GM19099 (cell line): ENCODE data around the gene MRM3.

Experiments
- POLR2A ChIP-seq: IDR thresholded peaks from 3 replicates; pipeline ENCODE4 v1.6.1; 2011; ENCODE audit warnings: low read depth; ENCODE audit not compliant: insufficient read length; ENCODE audit errors: extremely low read depth

The MRM3 gene

GRCh38 chr17:807523-808294 lies 25.6 kb downstream of the MRM3 start:
- no peak for TF ChIP-seq POLR2A

DNA sequence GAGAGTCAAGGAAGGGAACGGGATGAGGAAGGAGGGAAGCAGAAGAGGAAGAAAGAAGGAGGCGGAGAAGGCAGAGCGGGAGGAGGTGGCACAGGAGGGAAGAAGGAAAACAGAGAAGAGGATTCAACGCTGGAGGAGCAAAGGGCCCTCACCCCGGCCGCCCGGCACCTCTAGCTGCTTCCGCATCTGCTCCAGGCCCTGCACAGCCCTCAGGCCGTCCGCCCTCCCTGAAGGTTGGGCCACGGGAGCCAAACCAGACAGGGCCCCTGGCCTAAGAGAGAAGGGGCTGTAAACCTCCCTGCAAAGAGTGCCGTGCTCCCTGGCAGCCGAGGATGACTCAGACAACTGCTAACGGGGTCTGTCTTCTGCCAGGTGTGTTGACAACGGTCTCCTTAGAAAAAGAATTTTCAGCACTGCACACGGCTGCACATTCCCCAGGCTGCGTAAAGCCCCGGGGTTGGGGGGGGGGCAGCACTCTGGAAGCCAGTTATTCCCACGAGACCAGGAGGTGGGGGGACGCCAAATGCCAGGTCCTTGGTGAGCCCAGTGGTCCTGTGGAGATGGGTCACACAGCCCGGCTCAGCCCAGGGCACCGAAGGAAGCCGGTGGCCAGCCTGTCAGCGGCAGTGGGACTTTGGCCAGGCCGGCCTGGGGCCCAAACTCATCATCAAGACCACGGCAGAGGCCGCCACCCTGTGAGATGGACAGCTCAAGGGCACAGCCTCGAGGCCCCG lies 29.1 kb downstream of the MRM3 start:
- TF ChIP-seq POLR2A, result no peak

GRCh38 chr17:812638-813204 lies 30.6 kb downstream of the MRM3 start:
- TF ChIP-seq POLR2A, result no peak

GRCh38 chr17:814371-814770 lies 32.2 kb downstream of the MRM3 start:
- no peak for TF ChIP-seq POLR2A

GRCh38 chr17:819251-819650 lies 37.1 kb downstream of the MRM3 start:
- TF ChIP-seq POLR2A, result no peak

DNA sequence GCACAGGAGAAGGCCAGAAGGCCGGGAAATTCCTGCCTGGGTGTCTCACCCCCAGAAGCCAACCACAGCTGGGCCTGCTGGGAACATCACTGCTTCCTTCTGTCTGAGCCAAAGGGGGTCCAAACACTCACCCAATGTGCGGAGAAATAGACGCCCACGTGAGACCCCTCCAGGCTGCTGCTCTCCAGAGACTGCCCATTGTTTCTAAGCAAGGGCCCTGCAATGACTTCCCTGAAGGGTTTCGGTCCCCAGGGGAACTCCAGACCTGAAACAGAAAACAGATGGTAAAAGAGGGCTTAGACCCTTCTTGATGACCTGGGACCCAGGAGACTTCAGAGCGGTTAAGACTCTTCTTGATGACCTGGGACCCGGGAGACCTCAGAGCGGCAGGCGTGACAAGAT lies 41.3 kb downstream of the MRM3 start:
- TF ChIP-seq POLR2A, result no peak

DNA sequence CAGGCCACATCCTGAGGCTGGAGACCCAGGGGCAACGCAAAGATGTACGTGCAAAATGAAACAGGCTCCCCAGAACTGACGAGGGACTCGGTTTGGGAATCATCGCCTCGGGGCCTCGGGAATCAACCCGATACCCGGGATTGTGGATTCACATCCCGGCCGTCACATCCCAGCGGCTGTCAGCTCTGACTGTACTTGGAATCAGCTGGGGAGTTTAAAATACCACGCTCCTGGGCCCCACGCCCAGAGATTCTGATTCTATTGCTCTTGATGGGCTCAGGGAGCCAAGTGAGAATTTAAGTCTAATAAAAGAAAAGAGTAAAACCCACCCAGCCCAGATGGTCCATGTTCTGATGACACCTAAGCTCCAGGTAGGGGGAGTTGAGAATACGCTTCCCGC lies 42.2 kb downstream of the MRM3 start:
- TF ChIP-seq POLR2A, result no peak

DNA sequence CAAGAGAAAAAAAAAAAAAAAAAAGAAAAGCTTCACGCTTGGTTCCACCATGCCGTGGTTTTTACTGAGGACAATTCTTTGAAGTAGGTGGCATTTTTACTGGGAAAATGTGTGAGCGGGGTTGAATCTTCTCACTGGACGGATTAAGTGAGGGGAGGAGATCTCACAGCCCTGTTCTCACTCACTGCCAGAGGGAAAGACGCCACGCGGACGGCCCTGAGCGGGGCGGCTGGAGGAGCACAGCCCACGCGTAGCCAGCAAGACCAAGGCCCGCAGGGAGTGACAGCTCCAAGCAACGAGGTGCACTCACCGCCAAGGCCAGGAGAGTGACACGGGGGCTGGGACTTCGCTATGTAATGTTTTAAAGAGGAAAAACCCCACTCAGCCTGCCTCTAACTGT lies 43.1 kb downstream of the MRM3 start:
- TF ChIP-seq POLR2A, result no peak

DNA sequence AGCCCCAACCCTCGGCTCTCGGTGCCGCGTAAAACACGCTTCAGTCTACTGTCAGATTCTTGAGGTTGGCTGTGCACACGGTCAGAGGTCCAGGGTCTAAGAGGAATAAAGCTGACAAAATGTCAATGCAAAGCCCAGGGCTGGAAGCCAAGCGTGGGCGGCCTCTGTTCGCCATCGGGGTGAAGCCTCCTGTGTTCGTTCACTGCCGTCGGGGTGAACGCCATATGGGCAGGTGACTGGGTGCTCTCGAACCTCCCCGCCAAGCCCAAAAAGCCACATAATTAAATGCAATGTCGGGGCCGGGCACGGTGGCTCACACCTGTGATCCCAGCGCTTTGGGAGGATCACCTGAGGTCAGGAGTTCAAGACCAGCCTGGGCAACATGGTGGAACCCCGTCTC lies 44.6 kb downstream of the MRM3 start:
- no peak for TF ChIP-seq POLR2A

DNA sequence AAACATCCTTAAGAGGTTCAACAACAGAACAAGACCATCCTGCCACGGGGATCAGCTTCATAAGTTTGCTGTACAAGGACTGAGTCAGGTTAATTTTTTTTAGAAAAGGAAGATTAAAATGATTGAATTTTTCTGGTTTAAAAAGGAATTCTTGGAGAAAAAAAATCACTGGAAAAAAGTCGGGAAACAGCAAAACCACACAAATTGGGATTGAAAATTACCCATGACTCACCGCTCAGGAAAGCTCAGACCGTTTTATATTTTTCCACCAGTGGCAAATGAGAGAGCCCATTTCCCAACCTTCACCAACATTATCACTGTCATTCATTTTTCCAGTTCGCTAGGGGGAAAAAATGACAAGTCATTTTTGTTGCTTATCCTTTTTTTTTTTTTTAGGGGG lies 46.6 kb downstream of the MRM3 start:
- no peak for TF ChIP-seq POLR2A

DNA sequence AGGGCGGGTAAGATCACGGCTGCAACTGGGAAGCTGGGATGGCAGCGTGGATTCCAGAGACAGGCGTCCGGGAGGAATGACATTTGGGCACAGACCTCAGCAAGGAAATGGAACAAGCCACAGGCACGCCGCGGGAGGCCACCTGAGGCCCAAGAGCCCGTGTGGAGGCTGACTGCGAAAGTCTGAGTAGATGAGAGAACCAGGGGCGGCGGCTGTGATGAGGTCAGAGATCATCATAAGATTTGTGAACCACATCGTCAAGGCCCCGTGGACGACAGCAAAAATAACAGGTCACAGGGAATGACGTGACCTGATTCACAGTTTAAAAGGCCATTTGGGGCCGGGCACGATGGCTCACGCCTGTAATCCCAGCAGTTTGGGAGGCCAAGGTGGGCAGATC lies 48.2 kb downstream of the MRM3 start:
- no peak for TF ChIP-seq POLR2A

DNA sequence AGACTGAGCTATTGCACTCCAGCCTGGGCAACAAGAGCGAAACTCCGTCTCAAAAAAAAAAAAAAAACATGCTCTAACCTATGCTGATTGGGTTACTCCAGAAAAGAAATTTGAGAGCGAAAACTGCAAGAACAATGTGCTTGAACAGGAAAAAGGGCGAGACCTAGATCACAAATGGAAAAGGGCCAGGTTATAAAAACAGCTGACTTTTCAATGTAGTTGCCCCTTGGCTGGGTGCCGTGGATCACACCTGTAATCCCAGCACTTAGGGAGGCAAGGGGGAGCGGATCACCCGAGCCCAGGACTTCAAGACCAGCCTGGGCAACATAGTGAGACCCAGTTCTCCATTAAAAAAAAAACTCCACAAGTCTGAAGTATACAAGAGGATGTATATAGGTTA lies 48.8 kb downstream of the MRM3 start:
- TF ChIP-seq POLR2A, result no peak

DNA sequence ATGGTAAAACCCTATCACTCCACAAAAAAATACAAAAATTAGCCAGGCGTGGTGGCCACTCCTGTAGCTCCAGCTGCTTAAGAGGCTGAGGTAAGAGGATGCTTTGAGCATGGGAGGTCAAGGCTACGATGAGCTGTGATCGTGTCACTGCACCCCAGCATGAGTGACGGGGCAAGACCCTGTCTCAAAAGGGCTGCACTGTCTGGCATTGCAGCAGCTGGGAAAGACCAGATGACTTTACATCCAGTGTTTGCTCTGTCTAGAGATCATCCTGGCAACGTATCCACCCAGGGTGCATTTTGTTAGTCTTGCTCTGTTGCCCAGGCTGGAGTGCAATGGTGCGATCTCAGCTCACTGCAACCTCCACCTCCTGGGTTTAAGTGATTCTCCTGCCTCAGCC lies 52.0 kb downstream of the MRM3 start:
- no peak for TF ChIP-seq POLR2A

DNA sequence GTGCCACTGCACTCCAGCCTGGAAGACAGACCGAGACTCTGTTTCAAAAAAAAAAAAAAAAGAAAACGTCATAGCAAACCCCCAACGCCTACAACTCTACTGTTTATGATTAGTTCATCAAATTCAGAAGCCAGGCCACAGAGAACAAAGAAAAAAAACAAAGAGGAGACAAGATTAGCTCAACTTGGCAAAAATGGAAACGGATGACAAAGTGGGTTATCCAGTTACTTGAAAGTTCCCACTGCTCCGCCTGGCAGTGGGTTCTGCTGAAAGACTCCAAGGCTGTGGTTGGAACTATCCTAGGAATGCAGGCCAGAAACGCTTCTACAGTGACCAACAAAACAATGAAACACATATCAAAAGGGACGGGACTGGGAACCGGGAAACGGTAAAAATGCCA lies 53.1 kb downstream of the MRM3 start:
- no peak for TF ChIP-seq POLR2A

- no peak for TF ChIP-seq POLR2A
These were observed 54.0 kb downstream of the MRM3 start for GRCh38 chr17:836151-836550.

- TF ChIP-seq POLR2A, result no peak
These were observed 56.3 kb downstream of the MRM3 start for GRCh38 chr17:838486-838885.
